GM10248 (cell line): ENCODE results near the gene IRF3.

Source experiments
- CTCF ChIA-PET: fragments of 300-600 bp; sonication (Branson Sonifier 250); formaldehyde crosslinking; extraction: SDS; loops from one replicate; lab custom pipeline; 2021; ENCODE audit warnings: antibody characterized with exemption; lab: Yijun Ruan, JAX
- POLR2A ChIA-PET: fragments of 350-650 bp; sonication (Branson Sonifier 250); formaldehyde crosslinking; extraction: SDS; loops from one replicate; lab custom pipeline; 2020; ENCODE audit warnings: antibody characterized with exemption; lab: Yijun Ruan, JAX
- DNase-seq: peaks from one replicate; pipeline ENCODE4 v3.0.0; 2012; ENCODE audit errors: extremely low spot score
- CTCF ChIP-seq: IDR thresholded peaks from 2 replicates; pipeline ENCODE4 v1.5.1; 2012; ENCODE audit warnings: mild to moderate bottlenecking, low read depth; ENCODE audit errors: extremely low read depth, missing control alignments, control extremely low read depth

Gene IRF3

GRCh38 chr19:49692147-49692506 lies 26.5 kb upstream of the IRF3 start:
- TF ChIP-seq CTCF = no peak
- ChIA-PET CTCF (interaction anchor here (1.2 to 1.3 kb wide), 2 partner anchors 20 to 286 kb away, joined by 3 to 5 read pairs; no protein-coding TSS in a partner anchor), POLR2A (no interaction called here)
- DNase-seq = no peak

- peak; percentile 44 for DNase-seq
- ChIA-PET POLR2A (no interaction called here), CTCF (interaction anchor here (0.7 to 1.3 kb wide), 2 partner anchors 11 to 19 kb away, joined by 3 to 5 read pairs; no protein-coding TSS in a partner anchor)
- TF ChIP-seq CTCF = no peak
Measured at GRCh38 chr19:49691243-49692146, 25.8 kb upstream of the IRF3 start.

- ChIA-PET CTCF (interaction anchor here (0.7 to 1.2 kb wide), 2 partner anchors 10 to 13 kb away, joined by 3 read pairs; no protein-coding TSS in a partner anchor), POLR2A (no interaction called here)
- peak; percentile 64 for DNase-seq
- no peak for TF ChIP-seq CTCF
Measured at GRCh38 chr19:49690656-49691242, 25.1 kb upstream of the IRF3 start, which contains the start of gene CPT1C. TSS of gene CPT1C (plus strand) at chr19:49691116. CDS start at chr19:49692253, 1,137 bp downstream.

GRCh38 chr19:49690079-49690655 lies 24.5 kb upstream of the IRF3 start:
- no peak for TF ChIP-seq CTCF
- ChIA-PET POLR2A (no interaction called here), CTCF (interaction anchor here (1.2 kb wide), 1 partner anchor 12 kb away, joined by 3 read pairs; no protein-coding TSS in a partner anchor)
- DNase-seq = no peak

GRCh38 chr19:49689133-49690078 lies 23.7 kb upstream of the IRF3 start, which contains the start of gene ADM5:
TSS of gene ADM5 (plus strand) at chr19:49689594. CDS start at chr19:49689838, 244 bp downstream.
- CTCF ChIA-PET = interaction anchor here (1.2 kb wide), 1 partner anchor 11 kb away, joined by 3 read pairs; no protein-coding TSS in a partner anchor
- TF ChIP-seq CTCF = peak; percentile 40
- POLR2A ChIA-PET = no interaction called here
- no peak for DNase-seq
